Prostate gland (tissue), 2 donors: ENCODE results near the gene HK1.

Source experiments
- CTCF ChIP-seq, 4 experiments: fragments of 200-600 bp in 2 of 4; fragments of 450-650 bp in 2 of 4; sonication (generic) in 2 of 4; IDR thresholded peaks; 1 replicate in 3 of 4; 2 replicates in 1 of 4; pipeline ENCODE4 v1.5.1; 2016 to 2019; ENCODE audit warnings: antibody characterized with exemption in 4 of 4, mild to moderate bottlenecking in 2 of 4, moderate library complexity in 2 of 4
- POLR2A ChIP-seq: fragments of 450-650 bp; IDR thresholded peaks from one replicate; pipeline ENCODE4 v1.6.1; 2016; ENCODE audit warnings: antibody characterized with exemption, mild to moderate bottlenecking
- POLR2AphosphoS5 ChIP-seq: sonication (generic); formaldehyde crosslinking; IDR thresholded peaks from one replicate; pipeline ENCODE4 v1.6.1; 2017; ENCODE audit warnings: antibody characterized with exemption

GRCh38 chr10:69344591-69345252 is 66.4 kb downstream of the HK1 start:
- TF ChIP-seq CTCF (IDR thresholded peaks at IDR 0.05) (no peak), POLR2AphosphoS5 (no peak), POLR2A (no peak)
